Mammary epithelial cell (primary cell): ENCODE measurements around the gene LDLRAP1.
A peak's percentile ranks its signal among the peaks of the same experiment; 100 is the strongest.

Experiments used
- CTCF ChIP-seq, 2 donors: IDR thresholded peaks in 1 of 2; conservative IDR thresholded peaks in 1 of 2; 2 replicates each; pipeline ENCODE4 v1.5.1; 2011 to 2012; ENCODE audit warnings: inconsistent platforms in 2 of 2, low read length in 2 of 2, mild to moderate bottlenecking in 2 of 2, control low read depth in 1 of 2, low read depth in 1 of 2; ENCODE audit not compliant: insufficient read depth in 1 of 2; ENCODE audit errors: extremely low read depth in 1 of 2
- EZH2 ChIP-seq: IDR thresholded peaks from 2 replicates; pipeline ENCODE4 v1.6.1; 2012; ENCODE audit warnings: low read length, inconsistent platforms, borderline replicate concordance

GRCh38 chr1:25608488-25609178 lies 65.2 kb downstream of the LDLRAP1 start:
- TF ChIP-seq CTCF (conservative IDR thresholded peaks at IDR 0.05 in 1 of 2, IDR thresholded peaks at IDR 0.05 in 1 of 2; ENCODE audit: extremely low read depth in 1 of 2, insufficient read depth in 1 of 2, low read depth in 1 of 2, low read length in 2 of 2) (peak; percentile 17 to 65), EZH2 (no peak)
